Thyroid gland (tissue), 4 donors: Measurements from ENCODE around the gene TRAK1.

ENCODE experiments used
- CTCF ChIP-seq, 6 experiments: fragments of 200-600 bp in 3 of 6; fragments of 450-650 bp in 3 of 6; sonication (generic) in 3 of 6; IDR thresholded peaks; one replicate each; pipeline ENCODE4 v1.5.1; 2016 to 2019; ENCODE audit warnings: antibody characterized with exemption in 6 of 6, mild to moderate bottlenecking in 2 of 6, inconsistent platforms in 1 of 6, moderate library complexity in 1 of 6
- POLR2A ChIP-seq, 2 donors: fragments of 450-650 bp; IDR thresholded peaks; one replicate each; pipeline ENCODE4 v1.6.1; 2017; ENCODE audit warnings: antibody characterized with exemption in 2 of 2, mild to moderate bottlenecking in 2 of 2, moderate library complexity in 1 of 2

DNA sequence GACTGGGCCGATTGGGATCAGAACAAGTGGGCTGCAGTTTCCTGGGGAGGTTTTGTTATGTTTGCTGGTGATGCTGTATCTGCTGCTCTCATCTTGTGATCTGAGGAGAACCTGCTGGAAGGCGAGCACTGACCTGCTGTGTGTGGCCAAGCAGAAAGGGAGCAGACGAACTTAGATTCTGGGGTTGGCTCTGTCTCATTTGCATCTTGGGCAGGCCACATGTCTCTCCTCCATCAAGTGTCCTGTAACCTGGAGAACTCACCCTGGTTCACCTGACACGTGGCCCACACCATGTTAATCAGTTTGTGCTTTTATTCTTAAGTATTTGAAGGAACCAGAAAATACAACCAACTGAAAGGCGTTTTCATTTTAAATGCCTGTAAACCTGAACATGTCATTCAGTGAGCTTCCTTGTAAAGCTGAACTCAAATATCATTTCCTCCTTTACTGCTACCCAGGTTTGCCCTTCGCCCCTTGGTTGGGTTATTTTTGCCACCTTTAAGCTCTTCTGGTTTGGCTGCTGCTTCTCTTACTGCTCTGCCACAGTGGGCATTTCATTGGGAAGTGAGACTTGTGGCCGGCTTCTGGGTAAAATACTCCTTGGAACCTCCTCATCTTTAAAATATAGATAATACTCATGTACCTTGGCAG is 33.5 kb upstream of the TRAK1 start:
- TF ChIP-seq CTCF (IDR thresholded peaks at IDR 0.05) (no peak), POLR2A (IDR thresholded peaks at IDR 0.05) (peak in 1 of 2 donors; percentile 55)
